ENCODE data around the gene PHACTR1.
"Not testable (repeated sequence)": the region's sequence is repeated elsewhere in the genome, so short reads cannot be mapped to it uniquely, and the experiment has no call there.

PHACTR1 gene

DNA sequence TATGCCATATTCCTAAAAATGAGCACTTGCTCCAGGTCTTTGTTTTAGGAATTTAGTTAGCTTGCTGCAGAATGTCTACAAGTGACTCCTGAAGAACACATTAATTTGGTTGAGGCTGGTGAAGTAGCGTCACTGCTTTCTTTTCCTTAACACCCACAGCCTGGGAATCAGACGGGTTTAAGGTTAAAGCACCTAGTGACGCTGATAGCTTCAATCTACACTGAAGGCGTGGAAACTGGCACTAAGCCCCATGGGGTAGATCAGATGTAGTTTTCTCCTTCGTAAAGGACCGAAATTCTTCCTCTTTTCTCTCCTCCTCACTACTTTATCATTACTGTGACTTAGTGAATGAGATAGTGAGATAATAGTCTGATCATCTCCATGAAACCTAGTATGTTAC lies 521.5 kb downstream of the PHACTR1 start:
- no peak for DNase-seq (ENCODE audit: low read depth in 2 of 2)

- DNase-seq (ENCODE audit: low read depth in 2 of 2): no peak
These were observed 522.2 kb downstream of the PHACTR1 start for GRCh38 chr6:13238640-13239216.

- no peak for DNase-seq (ENCODE audit: low read depth in 2 of 2)
These were observed 523.2 kb downstream of the PHACTR1 start for GRCh38 chr6:13239530-13240455.

- DNase-seq (ENCODE audit: low read depth in 2 of 2): no peak
These were observed 524.8 kb downstream of the PHACTR1 start for GRCh38 chr6:13241364-13241763.

GRCh38 chr6:13242178-13242577 lies 525.6 kb downstream of the PHACTR1 start:
- DNase-seq (ENCODE audit: low read depth in 2 of 2): no peak

GRCh38 chr6:13242590-13242989 lies 526.0 kb downstream of the PHACTR1 start:
- DNase-seq (ENCODE audit: low read depth in 2 of 2): no peak

- no peak for DNase-seq (ENCODE audit: low read depth in 2 of 2)
These were observed 526.5 kb downstream of the PHACTR1 start for GRCh38 chr6:13243033-13243432.

- DNase-seq (ENCODE audit: low read depth in 2 of 2): not testable (repeated sequence)
These were observed 527.2 kb downstream of the PHACTR1 start for GRCh38 chr6:13243745-13244144.

- DNase-seq (ENCODE audit: low read depth in 2 of 2): no peak
These were observed 531.1 kb downstream of the PHACTR1 start for GRCh38 chr6:13247627-13248026.

DNA sequence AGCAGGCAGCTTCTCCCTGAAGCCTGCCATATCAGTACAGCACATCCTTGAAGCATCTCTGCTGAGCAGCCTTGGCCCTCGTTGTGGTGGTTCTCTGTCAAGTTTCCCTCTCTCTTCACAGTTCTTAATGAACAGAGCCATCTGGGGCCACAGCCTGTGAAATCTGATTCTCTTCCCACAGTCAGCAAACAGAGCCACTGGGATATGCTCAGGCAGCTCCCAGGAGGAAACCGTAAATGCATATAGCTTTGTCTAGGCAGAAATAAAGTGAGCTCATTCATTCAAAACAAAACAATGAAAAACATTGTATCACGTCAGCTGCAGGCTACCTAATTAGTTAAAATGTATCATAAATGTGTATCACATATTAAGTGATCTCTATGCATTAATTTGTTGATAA lies 531.5 kb downstream of the PHACTR1 start:
- no peak for DNase-seq (ENCODE audit: low read depth in 2 of 2)

DNA sequence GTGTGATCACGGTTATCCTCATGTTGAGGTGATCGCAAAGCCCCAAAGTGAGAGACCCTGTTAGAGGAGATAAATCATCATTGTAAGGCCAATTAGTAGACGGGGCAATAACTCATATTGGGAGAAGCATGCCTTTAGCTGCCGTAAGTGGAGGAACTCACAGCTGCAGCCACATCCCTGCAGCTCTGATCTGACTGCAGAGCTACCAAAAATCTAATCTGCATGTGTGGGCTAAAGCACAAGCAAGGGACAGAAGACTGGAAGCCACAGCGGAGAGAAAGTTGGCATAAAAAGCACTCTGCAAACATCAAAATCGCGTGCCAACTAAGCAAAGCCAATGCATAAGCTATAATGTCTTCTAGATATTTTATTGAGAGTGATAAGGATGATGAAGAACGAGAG lies 532.0 kb downstream of the PHACTR1 start:
- no peak for DNase-seq (ENCODE audit: low read depth in 2 of 2)

GRCh38 chr6:13248994-13249393 lies 532.4 kb downstream of the PHACTR1 start:
- no peak for DNase-seq (ENCODE audit: low read depth in 2 of 2)

DNA sequence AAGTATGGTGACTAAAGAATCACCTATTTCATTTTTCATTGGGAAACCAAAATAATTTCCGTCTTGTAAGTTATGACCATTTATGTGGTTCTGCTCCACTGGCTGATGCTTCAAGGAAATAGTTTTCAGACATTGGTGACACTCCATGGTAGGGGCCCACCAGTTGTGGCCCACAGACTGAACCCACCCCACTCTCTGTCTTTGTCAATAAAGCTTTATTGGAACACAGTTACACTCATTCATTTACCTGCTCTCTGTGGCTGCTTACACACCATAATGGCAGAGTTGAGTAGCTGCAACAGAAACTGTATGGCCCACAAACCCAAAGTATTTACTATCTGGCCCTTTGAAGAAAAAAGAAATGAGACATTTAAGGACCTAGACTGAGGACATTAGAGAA lies 533.2 kb downstream of the PHACTR1 start:
- no peak for DNase-seq (ENCODE audit: low read depth in 2 of 2)

DNA sequence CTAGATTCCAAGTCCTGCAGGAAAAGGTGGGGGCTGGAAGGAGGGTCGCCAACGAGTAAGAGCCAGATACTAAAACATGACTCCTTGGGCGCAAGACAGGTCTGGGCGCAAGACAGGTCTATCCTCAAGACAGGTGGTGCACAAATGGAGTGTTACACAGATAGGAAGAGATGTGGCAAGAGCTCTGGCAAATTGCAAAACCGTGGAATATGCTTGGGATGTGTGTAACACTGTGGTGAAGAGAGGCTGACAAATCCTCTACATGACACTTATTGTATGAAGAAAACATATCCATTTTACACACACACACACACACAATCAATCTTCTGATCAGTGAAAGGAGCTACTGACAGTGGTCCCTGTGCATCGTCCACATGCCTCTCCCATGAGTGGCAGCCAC lies 534.1 kb downstream of the PHACTR1 start:
- no peak for DNase-seq (ENCODE audit: low read depth in 2 of 2)

DNA sequence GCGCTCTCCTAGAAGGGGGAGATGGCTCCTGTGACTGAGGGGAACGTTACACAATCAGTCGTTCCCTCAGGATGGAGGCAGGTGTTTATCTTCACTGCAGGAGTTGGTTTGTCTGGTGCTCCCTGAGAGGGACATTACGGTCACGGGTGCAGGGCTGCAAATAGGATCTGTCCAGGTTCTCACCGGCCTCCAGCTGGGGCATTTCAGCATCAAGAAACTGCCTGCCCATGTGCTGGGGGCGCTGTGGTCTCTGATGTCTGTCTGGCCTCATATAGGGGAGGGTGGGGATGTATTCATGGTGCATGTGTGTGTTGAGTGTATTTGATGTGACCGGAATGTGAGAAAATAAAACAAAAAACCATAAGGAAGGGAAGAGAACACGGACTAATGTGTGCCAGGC lies 534.7 kb downstream of the PHACTR1 start:
- DNase-seq (ENCODE audit: low read depth in 2 of 2): no peak

DNA sequence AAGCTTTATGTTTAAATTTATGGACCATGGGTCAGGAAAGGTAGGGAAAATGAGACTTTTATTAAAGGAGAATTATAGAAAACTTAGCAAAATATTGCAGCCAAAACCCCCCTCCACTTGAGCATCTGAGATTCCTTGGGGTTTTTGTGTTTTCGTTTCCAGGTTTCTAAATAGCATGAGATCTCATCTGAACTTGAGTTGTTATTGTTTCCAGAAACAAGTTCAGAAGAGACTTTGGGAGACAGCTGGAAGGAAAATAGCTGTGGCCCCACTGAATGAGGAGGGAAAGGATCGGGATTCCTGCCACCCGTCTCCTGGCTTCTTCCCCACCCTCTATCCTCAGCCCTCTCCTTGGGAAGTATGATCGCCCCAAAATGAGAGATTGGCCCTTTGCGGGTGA lies 536.2 kb downstream of the PHACTR1 start:
- DNase-seq (ENCODE audit: low read depth in 2 of 2): no peak

GRCh38 chr6:13253272-13253671 lies 536.7 kb downstream of the PHACTR1 start:
- DNase-seq (ENCODE audit: low read depth in 2 of 2): no peak

DNA sequence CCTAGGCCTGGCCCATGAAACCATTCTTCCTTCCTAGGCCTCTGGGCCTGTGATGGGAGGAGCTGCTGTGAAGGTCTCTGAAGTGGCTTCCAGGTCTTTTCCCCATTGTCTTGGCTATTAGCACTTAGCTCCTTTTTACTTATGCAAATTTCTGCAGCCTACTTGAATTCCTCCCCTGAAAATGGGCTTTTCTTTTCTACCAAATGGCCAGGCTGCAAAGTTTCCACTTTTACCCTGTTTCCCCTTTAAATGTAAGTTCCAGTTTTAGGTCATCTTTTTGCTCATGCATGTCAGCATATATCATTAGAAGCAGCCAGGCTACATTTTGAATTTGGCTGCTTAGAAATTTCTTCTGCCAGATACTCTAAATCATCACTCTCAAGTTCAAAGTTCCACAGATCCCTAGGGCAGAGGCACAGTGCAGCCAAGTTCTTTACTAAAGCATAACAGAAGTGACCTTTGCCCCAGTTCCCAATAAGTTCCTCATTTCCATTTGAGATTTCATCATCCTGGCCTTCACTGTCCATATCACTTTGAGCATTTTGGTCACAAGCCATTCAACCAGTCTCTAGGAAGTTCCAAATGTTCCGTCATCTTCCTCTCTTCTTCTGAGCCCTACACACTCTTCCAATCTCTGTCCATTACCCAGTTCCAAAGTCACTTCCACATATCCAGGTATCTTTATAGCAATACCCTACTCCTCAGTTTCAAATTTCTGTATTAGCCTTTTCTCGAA lies 539.9 kb downstream of the PHACTR1 start:
- no peak for DNase-seq (ENCODE audit: low read depth in 2 of 2)

DNA sequence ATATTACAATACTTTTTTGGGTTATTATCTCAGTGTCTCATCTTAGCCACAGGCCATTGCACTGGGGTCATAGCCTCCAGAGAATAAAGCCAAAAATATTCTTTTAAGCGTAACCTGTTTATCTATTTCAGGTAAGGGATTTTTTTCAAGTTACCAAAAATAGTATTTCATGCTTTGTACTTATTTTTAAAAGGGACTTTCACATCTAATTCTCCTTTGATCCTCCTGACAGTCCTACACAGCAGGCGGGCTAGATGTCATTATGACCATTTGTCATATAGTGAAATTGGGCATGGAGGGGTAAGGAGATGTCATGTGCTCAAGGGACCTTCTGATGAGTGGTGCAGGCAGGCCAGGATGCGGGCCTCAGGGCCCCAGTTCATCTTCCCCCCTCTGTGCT lies 542.8 kb downstream of the PHACTR1 start:
- no peak for DNase-seq (ENCODE audit: low read depth in 2 of 2)

GRCh38 chr6:13260101-13260598 lies 543.6 kb downstream of the PHACTR1 start:
- DNase-seq (ENCODE audit: low read depth in 2 of 2): no peak

- DNase-seq (ENCODE audit: low read depth in 2 of 2): no peak
These were observed 544.3 kb downstream of the PHACTR1 start for GRCh38 chr6:13260831-13261230.

- DNase-seq (ENCODE audit: low read depth in 2 of 2): no peak
These were observed 545.0 kb downstream of the PHACTR1 start for GRCh38 chr6:13261464-13261994.
